Inflammatory macrophage treated with lipopolysaccharide for 4 hours (primary cell): ENCODE data around the gene PLAGL1.
"Not testable (repeated sequence)": the region's sequence is repeated elsewhere in the genome, so short reads cannot be mapped to it uniquely, and the experiment has no call there.

Experiments
- DNase-seq: peaks from one replicate; pipeline ENCODE4 v3.0.0-alpha.2; 2020

The PLAGL1 gene

DNA sequence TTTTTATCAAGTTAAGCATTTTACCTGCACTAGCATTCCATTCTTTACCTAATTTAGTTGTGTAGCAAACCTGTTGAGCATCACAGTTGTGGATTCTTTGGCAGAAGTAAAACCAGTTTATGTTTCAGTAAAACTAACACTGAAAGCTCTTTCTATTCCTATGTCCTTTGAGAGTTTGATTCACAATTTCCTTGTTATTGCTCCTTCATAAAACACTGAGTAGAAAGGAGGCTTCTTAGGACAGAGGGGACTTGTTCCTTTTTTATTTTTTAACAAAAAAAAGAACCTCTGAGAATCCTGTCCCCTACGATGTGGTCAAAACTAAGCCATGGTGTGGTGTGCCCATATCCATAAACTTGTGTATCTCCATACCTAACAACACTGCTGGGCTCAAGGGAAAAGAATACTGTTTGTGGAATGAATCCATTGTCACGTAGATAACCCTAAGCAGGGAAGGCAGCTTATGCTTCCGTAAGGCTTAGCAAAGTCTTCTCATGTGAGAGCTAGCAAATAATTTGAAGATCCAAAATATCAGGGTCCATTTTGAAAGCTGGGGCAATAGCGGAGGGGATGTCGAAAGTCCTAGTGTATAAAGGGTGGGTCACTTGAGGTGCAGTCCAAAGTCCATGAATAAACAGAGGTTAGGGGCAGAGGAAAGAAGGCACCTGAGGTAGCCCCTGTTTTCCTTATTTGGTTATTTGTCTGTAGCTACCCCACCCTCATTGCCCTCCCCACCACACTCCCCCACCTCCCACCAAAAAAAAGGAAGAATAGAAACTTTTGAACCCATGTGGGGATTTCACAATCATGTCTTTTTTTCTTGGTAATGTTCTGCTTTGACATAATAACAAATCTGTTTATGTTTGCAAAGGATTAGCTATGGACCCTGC, 71.0 kb downstream of the PLAGL1 start:
- DNase-seq, result peak; percentile 13

DNA sequence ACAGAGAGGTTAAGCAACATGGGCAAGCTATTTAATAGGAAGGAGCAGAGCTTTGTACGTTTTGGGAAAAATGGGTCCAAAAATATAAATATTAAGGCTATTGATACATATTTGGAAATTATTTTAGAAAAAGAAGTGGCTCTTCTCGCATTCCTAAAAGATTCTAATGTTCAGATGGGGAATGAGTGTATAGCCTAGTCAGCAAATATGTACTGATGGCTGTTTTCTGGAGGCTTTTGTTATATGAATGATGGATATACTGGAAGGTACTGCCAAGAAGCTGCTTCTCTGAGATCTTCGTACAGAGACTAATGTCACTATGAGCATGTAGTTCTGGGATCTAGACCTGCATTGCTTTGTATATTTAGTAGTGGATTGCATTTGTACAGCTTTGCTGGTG, 71.7 kb downstream of the PLAGL1 start:
- no peak for DNase-seq

DNA sequence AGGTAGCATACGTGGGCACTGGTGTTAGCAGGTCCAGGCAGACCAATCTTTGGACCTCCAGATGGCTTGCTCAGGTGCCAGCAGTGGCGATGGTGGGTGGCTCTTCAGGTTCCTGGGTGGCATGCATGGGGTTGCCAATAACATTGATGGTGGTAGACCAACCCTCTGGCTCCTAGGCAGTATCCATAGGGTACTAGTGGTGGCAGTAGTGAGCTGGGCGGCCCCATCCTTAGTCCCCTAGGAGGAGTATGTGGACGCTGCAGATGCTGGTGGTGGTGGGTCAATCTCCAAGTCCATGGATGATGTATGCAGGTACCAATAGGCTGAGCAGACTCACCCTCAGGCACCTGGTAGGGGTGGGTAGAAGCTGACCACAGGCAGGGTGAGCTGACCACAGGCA, 73.2 kb downstream of the PLAGL1 start:
- no peak for DNase-seq

DNA sequence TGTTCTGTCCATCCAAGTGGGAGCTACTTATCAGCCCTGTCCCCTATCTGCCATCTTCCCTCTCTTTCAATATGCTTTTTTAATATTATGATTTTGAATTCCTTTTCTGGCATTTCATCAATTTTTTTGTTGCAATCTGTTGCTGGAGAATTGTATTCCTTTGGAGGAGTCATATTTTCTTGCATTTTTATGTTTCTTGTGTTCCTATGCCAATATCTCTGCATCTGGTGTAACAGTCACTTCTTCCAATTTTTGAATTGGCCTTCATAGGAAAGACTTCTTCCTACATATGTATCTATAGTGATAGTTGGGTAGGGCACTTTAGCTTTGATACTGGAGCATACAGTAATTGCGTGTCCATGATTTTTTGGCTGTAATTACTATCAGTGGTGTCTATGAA, 73.7 kb downstream of the PLAGL1 start:
- no peak for DNase-seq

DNA sequence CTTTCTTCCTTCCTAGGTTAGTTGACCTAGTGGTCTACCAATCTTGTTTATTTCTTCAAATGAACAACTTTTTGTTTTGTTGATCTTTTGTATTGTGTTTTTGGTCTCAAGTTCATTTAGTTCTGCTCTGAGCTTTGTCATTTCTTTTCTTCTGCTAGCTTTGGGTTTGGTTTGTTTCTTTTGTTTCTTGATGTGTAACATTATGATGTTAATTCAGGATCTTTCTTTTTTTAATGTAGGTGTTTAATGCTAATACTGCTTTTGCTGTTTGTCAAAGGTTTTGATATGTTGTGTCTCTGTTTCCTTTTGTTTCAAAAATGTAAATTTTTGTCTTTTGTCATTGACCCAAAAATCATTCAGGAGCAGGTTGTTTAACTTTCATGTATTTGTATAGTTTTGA, 78.1 kb downstream of the PLAGL1 start:
- DNase-seq, result no peak

DNA sequence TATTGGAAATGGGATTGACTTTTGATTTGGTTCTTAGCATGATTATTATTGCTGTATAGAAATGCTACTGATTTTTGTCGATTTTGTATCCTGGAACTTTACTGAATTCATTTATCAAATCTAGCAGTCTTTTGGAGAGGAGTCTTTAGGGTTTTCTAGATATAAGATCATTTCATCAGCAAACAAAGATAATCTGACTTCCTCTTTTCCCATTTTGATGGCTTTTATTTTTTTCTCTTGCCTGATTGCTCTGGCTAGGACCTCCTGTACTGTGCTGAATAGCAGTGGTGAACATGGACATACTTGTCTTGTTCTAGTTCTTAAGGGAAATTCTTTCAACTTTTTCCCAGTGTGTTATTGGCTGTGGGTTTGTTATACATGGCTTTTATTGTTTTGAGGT, 79.2 kb downstream of the PLAGL1 start:
- DNase-seq, result no peak

DNA sequence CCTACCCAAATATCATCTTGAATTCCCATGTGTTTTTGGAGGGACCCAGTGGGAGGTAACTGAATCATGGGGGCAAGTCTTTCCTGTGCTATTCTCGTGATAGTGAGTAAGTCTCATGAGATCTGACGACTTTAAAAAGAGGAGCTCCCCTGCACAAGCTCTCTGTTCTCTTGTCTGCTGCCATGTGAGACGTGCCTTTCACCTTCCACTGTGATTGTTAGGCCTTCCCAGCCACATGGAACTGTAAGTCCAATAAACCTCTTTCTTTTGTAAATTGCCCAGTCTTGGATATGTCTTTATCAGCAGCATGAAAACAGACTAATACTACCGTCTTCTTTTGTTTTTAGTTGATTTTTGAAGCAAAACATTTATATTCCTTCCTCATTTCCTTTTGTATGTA, 91.0 kb downstream of the PLAGL1 start:
- not testable (repeated sequence) for DNase-seq

DNA sequence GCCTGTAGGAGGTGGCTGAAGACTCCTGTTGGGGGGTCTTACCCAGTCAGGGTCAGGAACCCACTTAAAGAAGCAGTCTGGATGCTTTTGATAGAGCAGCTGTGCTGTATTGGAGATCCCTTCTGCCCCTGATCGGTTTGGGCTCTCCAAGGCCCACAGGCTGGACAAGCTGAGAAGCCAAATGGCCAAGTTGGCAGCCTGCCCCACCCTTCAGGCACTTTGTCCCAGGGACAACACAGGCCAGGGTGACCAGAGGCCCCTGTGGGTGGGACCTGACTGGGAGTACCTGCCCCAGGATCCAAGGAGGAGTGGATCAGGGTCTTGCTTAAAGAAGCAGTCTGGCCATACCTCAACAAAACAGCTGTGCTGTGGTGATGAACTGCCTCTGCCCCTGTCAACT, 95.4 kb downstream of the PLAGL1 start:
- DNase-seq, result no peak

DNA sequence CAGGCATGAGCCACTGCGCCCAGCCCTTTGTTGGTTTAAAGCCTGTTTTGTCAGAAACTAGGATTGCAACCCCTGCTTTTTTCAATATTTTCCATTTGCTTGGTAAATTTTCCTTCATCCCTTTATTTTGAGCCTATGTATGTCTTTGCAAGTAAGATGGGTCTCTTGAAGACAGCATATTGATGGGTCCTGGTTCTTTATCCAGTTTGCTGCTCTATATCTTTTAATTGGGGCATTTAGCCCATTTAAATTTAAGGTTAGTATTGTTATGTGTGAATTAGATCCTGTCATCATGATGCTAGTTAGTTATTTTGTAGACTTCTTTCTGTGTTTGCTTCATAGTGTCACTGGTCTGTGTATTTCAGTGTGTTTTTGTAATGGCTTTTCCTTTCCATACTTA, 97.0 kb downstream of the PLAGL1 start:
- DNase-seq, result no peak

DNA sequence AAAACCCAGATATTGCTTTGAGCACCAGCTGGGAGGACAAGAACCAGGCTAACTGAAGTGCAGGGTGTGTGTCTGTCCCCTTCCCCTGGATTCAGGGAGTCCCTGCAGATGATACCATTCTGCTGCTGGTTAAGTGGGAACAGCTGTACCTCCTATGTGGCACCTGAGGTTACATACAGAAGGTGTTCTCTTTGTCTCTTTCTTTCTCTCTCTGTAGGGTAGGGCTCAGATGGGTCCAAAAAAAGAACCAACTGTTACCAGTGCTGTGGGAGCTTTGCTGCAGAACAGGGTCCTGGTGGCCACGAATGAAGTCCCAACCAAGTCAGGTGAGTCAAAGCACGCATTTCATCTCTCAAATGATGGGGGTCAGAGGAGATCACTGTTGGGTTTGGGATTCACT, 105.2 kb downstream of the PLAGL1 start:
- no peak for DNase-seq

DNA sequence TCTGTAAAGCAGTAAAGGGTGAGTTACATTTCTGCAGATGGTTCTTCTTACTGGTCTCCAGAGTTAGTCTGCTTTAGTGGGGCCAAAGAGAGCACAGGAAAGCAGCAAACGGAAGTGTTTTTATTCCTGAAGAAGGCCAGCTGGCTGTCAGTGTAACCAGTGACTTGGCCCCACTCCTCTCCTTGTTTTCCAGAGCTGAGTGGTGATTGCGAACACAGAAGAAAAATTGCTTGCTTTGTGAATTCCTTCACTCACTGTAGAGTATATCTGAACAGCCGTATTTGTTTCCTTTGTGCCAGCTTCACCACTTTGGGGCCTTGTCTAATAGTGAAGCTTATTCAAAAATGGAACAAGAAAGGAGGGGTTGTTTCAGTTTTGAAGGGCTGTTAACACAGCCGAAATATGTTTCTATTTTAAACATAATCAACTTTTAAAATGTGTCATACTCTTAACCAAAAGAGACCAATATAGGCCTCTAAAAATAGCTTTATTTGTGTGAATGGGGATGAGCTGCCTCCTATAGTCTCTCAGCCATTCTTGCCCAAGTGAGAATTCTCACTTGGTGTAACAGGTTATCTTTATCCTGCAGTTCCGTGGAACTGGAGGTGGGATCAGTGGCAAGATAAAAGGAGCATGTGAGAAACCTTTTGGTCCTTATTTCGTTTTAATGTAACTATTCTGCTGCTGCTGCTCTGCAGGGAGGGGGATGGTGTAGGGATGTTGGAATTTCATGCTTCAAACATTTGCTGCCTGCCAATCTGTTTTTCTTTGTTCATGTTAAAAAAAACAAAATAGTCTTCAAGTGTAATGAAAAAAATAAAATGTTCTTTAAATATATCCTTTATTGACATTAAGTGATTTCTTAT, 105.9 kb downstream of the PLAGL1 start:
- DNase-seq, result no peak

DNA sequence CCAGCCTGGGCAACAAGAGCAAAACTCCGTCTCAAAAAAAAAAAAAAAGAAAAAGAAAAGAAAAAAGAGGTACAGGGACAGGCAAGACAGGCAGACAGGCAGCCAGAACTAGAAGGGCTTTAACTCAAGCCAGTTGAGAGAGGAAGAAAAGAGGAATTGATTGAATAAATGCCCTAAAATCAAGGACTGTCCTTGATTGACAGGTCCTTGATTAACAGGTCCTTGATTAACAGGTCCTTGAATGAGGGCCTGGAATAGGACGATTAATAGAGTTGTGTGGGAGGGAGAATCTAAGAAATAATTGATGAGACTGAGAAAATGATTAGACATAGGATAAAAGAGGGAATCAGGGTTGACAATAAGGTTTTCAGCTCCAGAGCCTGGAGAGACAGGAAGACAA, 107.7 kb downstream of the PLAGL1 start:
- DNase-seq, result no peak

DNA sequence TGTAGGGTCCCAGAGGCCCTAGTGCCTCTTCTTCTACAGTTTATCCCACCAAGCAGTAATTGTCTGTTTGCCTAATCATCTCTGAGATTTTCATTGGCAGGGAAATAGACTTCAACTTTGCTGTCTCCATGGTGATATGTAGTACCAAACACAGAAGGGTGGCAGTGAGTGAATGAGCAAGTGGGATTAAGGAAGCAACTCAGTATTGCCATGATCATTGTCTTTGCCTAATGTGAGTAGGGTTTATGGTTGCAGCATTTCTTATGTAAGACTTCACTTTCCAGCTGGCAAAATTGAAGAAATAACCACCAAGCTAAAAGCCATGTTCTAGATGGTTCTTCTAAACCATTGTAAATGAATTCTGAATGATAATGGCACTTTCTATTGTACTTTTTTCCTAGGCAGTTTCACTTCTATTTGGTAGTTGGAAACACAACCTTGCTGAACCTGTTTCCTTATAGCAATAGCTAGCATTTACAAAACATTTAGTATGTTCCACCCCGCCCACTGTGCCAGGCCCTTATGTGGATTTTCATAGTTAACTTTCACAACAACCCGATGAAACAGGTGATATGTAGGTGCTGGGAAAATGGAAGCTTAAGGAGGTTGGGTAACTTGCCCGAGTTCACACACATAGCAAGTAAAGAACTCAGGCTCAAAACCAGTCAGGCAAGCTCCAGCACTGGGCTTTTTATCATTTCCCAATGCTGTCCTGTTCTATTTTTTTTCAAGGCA, 111.8 kb downstream of the PLAGL1 start:
- peak; percentile 64 for DNase-seq

DNA sequence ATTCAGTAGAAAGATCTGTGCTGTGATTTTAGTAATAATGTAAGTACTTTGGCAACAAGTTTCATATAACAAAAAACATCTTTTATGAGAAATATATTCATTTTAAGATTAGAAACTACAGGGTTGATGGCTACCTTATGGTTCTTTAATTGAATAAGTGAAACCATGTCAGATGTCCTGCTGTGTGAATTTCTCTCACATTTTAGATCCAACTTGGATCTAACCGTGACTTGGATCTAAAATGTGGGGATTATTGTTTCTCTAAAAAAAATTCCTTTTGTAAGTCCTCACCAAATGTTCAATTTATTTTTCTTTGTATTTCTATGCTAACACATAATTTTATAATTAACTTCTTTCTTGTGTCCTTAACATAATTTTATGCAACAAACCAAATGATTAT, 113.4 kb downstream of the PLAGL1 start:
- DNase-seq, result no peak
